ENCODE measurements around the gene GNPTG.
A peak's percentile ranks its signal among the peaks of the same experiment; 100 is the strongest.

Gene GNPTG

GRCh38 chr16:1330260-1330914, 21.3 kb upstream of the GNPTG start:
- H3K4me3 ChIP-seq (ENCODE audit: low read depth, low read length) = no peak overlapping the region
- DNase-seq (ENCODE audit: low read depth, low spot score) = no peak
- in situ Hi-C loops (cut with HindIII; ENCODE audit: low sequenced_read_pairs) = no loop called here
- TF ChIP-seq, protein P1, sequence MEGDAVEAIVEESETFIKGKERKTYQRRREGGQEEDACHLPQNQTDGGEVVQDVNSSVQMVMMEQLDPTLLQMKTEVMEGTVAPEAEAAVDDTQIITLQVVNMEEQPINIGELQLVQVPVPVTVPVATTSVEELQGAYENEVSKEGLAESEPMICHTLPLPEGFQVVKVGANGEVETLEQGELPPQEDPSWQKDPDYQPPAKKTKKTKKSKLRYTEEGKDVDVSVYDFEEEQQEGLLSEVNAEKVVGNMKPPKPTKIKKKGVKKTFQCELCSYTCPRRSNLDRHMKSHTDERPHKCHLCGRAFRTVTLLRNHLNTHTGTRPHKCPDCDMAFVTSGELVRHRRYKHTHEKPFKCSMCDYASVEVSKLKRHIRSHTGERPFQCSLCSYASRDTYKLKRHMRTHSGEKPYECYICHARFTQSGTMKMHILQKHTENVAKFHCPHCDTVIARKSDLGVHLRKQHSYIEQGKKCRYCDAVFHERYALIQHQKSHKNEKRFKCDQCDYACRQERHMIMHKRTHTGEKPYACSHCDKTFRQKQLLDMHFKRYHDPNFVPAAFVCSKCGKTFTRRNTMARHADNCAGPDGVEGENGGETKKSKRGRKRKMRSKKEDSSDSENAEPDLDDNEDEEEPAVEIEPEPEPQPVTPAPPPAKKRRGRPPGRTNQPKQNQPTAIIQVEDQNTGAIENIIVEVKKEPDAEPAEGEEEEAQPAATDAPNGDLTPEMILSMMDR (IDR thresholded peaks at IDR 0.05; ENCODE audit: low read depth, low read length) = peak; percentile 63

GRCh38 chr16:1330931-1331711, 20.6 kb upstream of the GNPTG start:
- no peak overlapping the region for H3K4me3 ChIP-seq (ENCODE audit: low read depth, low read length)
- TF ChIP-seq, protein P1 (IDR thresholded peaks at IDR 0.05; ENCODE audit: low read depth, low read length) = no peak
- DNase-seq (ENCODE audit: low read depth, low spot score) = no peak
- in situ Hi-C loops (cut with HindIII; ENCODE audit: low sequenced_read_pairs) = no loop called here

DNA sequence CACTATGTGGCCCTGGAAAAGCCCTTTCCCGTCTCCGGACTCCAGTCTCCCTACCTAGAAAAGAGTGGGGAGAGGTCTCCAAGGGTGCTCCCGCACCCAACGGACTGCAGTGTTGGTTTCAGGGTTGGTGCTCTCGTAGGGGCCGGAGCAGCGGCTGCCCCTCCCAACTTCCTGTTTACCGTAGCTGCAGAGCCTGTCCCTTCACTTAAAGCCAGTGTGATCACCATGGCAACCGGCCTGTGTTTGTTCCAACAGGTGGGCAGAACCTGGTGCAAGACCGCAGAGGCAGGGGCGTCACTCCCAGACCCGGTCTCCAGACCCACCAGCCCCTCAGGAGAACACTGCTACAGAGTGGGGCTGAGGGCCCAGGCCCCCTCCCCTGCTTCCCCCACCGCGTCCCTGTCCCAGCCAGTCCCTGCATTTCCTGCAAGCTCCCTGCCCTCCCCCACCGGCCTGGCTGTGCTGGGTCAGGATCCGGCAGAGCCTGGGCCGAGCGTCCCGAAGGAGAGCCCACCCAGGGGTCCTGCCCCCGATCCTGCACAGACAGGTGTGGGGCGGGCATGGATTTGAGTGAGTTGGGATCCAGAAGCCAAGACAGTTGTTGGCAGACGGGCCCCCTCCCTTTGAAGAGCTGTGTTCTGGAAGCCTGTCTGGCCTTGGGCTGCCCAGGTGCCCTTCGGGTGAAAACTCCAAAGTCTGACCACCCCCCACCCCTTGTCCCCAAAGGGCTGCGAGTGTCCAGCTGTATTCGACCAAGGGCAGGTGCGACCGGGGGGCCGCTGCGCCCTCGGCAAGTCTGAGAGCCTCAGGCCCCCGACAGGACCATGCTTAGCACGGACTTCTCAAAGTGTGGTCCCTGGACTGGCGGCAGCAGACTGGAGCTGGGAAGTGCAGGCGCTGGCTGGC, 19.8 kb upstream of the GNPTG start:
- peak; percentile 36 for DNase-seq (ENCODE audit: low read depth, low spot score)
- H3K4me3 ChIP-seq (ENCODE audit: low read depth, low read length) = no peak overlapping the region
- TF ChIP-seq, protein P1 (IDR thresholded peaks at IDR 0.05; ENCODE audit: low read depth, low read length) = no peak
- in situ Hi-C loops (cut with HindIII; ENCODE audit: low sequenced_read_pairs) = no loop called here

DNA sequence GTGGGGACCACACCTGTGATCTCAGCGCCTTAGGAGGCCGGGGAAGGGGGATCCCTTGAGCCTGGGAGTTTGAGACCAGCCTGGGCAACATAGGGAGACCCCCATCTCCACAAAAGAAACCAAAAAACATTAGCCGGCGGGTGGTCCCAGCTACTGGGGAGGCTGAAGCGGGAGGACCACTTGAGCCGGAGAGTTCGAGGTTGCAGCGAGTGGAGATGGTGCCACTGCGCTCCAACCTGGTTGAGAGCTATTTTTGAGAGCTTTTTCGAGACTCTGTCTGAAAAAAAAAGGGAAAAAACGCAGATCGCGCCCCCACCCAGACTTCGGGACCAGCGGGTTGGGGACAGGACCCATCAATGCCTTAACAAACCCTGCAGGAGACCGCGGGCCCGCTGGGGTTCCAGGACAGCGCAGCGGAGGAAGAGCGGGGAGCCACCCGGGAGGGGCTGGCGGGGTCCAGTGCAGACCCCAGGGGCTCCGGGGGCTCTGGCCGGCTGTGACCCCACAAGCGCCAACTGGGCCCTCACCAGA, 19.0 kb upstream of the GNPTG start:
- in situ Hi-C loops (cut with HindIII; ENCODE audit: low sequenced_read_pairs) = no loop called here
- DNase-seq (ENCODE audit: low read depth, low spot score) = no peak
- no peak overlapping the region for H3K4me3 ChIP-seq (ENCODE audit: low read depth, low read length)

DNA sequence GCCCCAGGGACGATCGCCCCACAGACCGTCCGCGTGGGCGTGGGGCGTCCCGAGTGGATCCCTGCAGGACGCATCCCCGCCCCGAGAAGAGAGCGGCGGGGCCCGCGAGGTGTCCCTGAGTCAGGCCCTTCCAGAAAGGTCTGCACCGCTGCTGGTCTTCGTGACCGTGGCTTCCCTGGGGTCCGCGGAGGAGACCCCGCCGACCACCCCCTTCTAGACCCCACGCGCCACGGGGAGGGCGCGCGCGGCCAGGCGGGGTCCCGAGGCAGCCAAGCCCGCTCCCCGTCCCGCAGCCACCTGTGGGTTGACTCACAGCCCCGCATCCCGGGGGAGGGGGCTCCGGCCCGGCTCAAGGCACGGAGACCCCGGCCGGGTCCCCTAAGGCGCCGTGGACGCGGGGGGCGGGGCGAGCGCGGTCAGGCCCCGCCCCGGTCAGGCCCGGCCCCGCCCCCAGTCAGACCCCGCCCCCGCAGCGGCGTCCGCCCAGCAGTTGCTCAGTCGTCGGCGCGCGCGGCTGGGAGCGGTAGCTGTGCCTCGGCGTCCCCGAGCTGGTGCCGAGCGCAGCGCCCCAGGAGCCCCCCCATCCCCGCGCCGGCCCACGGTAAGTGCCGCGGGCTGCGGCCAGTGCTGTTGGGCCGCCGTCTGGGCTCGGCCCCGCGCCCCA, 18.4 kb upstream of the GNPTG start, which contains the start of gene BAIAP3:
Gene BAIAP3, plus strand, starts transcription at position 497 of the 664 bp plus-strand sequence. CDS start 4,905 bp downstream, outside the sequence.
- TF ChIP-seq, protein P1 (IDR thresholded peaks at IDR 0.05; ENCODE audit: low read depth, low read length) = no peak
- H3K4me3 ChIP-seq (ENCODE audit: low read depth, low read length) = no peak within 1 kb of the TSS
- no peak for DNase-seq (ENCODE audit: low read depth, low spot score)
- in situ Hi-C loops (cut with HindIII; ENCODE audit: low sequenced_read_pairs) = no loop called here

More for the DNA sequence above, 19.0 kb upstream of the GNPTG start:
- TF ChIP-seq, protein P1 (IDR thresholded peaks at IDR 0.05; ENCODE audit: low read depth, low read length) = no peak

Measured in astrocyte of the spinal cord (primary cell).